NCI-H1417 (cell line): Measurements from ENCODE around the gene RALA.
"Not testable (repeated sequence)": the region's sequence is repeated elsewhere in the genome, so short reads cannot be mapped to it uniquely, and the experiment has no call there.

Source experiments
- DNase-seq, 3 experiments: peaks; one replicate each; lab custom pipeline; 2025; lab: John Stamatoyannopoulos, UW

RALA gene

GRCh38 chr7:39645482-39646407 is 22.4 kb downstream of the RALA start:
- DNase-seq = no peak

GRCh38 chr7:39647816-39648215 is 24.4 kb downstream of the RALA start:
- no peak for DNase-seq

GRCh38 chr7:39650676-39651075 is 27.3 kb downstream of the RALA start:
- no peak for DNase-seq

DNA sequence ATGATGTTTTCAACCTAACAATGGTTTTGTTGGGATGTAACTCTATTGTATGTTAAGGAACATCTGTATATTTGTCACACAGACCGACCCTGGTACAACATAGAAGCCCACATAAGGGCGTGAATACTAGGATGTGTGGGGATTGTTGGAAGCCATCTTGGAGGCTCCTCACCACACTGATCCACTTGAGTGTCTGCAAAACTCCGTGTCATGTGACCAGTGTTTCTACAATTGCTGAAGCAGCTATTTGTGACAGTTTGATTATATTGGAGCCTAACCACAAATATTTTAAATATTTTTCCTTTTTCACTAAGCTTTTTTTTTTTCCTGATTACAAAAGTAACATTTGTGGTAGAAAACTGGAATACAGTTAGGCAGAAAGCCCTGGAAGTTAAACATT is 27.9 kb downstream of the RALA start:
- no peak for DNase-seq

DNA sequence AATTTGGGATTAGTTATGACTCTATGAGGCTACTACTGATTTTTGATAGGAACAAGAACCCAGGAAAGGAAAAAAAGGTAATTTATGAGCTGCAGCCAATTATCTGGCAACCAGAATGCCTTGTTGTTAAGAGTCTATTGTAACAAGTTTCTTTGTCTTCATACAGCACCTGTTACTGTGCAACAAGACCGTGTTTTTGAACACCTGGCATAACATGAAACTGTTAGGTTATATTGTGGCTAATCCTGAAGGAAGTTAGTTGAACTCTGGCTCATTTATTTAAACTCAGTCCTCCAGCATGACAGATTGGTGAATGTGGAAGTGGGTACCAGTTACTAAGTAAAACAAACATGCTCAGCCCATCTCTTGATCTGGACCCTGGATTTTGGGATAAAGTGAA is 33.0 kb downstream of the RALA start:
- peak in 2 of 3 experiments; percentile 37 to 82 for DNase-seq

GRCh38 chr7:39659356-39660013 is 36.1 kb downstream of the RALA start:
- DNase-seq = no peak

DNA sequence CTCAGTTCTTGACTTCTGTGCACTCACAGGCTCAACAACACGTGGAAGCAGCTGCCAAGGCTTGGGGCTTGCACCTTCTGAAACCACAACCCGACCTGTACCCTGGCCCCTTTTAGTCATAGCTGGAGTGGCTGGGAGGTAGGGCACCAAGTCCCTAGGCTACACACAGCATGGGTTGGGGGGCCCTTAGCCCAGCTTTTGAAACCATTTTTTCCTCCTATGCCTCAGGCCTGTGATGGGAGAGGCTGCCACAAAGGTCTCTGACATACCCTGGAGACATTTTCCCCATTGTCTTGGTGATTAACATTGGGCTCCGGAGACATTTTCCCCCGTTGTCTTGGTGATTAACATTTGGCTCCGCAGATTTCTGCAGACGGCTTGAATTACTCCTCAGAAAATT is 38.6 kb downstream of the RALA start:
- DNase-seq = no peak

GRCh38 chr7:39663263-39663662 is 39.9 kb downstream of the RALA start:
- DNase-seq = peak in 1 of 3 experiments; percentile 54

DNA sequence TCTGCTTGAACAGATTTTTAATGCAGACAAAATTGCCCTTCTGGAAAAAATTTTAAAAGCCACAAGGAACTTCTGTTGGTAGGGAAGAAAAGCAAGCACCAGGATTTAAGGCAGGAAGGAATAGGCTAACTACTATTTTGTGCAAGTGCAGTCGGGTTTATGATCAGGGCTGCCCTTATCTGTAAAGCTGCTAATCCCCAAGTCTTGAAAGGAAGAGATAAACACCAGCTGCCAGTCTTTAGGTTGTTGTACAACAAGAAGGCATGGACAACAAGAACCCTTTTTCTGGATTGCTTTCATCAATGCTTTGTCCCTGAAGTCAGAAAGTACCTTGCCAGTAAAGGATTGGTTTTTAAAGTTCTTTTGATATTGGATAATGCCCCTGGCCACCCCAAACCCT is 40.7 kb downstream of the RALA start:
- no peak for DNase-seq

DNA sequence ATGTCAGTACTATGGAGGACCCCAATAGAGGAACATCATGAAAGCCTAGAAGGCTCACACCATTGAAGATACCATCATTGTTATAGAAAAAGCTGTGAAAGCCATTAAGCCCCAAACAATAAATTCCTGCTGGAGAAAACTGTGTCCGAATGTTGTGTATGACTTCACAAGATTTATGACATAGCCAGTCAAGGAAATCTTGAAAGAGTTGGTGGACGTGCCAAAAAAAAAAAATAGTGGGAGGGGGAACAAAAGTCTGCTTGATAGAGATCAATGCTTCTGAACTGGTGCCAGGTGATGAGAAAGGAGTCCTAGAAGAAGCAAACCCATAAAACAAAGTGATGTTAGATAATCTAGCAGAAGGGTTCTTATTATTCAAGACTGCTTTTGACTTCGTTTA is 41.2 kb downstream of the RALA start:
- DNase-seq = no peak

GRCh38 chr7:39666562-39666961 is 43.2 kb downstream of the RALA start:
- no peak for DNase-seq

- DNase-seq = no peak
Observed at GRCh38 chr7:39667341-39667923, 44.1 kb downstream of the RALA start.

- not testable (repeated sequence) for DNase-seq
Observed at GRCh38 chr7:39668280-39668679, 44.9 kb downstream of the RALA start.

- no peak for DNase-seq
Observed at GRCh38 chr7:39670052-39670451, 46.7 kb downstream of the RALA start.

- no peak for DNase-seq
Observed at GRCh38 chr7:39670934-39671333, 47.6 kb downstream of the RALA start.

- DNase-seq = no peak
Observed at GRCh38 chr7:39672176-39672575, 48.8 kb downstream of the RALA start.

DNA sequence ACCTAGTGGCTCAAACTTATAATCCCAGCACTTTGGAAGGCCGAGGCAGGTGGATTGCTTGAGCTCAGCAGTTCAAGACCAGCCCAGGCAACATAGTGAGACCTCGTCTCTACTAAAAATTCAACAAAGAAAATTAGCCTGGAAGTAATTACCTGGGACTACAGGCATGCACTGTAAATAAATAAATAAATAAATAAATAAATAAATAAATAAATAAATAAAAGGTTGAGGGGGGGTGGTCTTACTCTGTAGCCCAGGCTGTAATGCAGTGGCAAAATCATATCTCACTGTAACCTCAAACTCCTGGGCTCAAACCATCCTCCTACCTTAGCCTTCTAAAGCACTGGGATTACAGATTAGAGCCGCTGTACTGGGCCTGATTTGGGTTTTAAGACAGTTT is 50.5 kb downstream of the RALA start:
- DNase-seq = no peak

DNA sequence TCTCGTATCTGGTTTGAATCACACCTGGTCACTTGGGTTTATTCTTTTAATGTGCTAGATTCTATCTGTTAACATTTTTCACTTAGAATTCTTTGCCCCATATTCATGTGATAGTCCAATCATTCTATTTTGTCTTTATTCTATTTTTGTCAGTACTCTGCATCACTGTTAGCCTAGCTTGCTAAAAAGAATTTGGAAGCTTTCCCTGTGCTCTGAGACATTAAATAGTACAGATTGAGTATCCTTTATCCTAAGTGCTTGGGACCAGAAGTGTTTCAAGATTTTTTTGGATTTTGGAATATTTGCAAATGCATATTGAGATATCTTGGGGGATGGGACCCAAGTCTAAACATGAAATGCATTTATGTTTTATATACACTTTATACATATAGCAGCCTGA is 51.0 kb downstream of the RALA start:
- no peak for DNase-seq

- no peak for DNase-seq
Observed at GRCh38 chr7:39676346-39676745, 53.0 kb downstream of the RALA start.

- DNase-seq = no peak
Observed at GRCh38 chr7:39678930-39679709, 55.7 kb downstream of the RALA start.

DNA sequence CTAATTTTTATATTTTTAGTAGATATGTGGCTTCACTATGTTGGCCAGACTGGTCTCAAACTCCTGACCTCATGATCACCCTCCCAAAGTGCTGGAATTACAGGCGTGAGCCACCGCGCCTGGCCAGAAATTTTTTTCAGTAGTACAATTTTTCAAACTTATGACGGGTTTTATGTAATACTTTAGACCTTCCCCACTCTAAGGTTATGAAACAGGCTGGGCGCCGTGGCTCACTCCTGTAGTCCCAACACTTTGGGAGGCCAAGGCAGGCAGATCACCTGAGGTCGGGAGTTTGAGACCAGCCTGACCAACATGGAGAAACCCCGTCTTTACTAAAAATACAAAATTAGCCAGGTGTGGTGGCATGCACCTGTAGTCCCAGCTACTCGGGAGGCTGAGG is 56.5 kb downstream of the RALA start:
- not testable (repeated sequence) for DNase-seq

DNA sequence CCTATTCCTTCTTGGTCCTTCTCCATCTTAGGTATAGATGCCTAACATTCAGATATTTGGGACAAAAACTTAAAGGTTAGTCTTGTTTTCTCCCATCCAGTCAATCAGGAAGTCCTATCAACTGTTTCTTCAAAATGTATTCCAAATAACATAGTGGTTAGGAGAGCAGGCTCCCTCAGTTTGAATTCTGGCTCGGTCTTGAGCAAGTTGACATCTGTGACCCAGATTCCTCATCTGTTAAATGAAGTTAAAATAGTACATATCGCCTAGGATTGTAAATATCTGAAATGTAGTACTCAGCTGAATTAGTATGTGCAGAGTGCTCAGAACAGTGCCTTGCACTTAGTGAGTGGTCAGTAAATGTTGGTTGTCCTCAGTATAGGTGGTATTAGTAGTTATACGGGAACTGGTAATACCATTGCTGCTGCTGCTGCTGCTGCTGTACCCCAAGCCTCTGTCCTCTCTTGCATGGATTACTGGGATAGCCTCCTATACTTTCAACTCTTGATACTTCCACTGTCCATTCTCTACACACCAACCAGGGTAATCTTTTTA is 58.6 kb downstream of the RALA start:
- DNase-seq = no peak
